Cardiac muscle cell (in vitro differentiated cells and primary cell): Measurements from ENCODE around the gene CALCR. TPM values are rescaled to one million over a fixed set of nuclear protein-coding genes. Genes with fewer than 3 reads are reported as not detected.

Source experiments
- DNase-seq, 2 donors: peaks; one replicate each; pipeline versions ENCODE4 v3.0.0 to v3.0.0-alpha.2; 2010 to 2017; ENCODE audit warnings: low read depth in 1 of 2, low spot score in 1 of 2
- H3K27ac ChIP-seq: fragments of 200-600 bp; sonication (generic); 2 replicates; pipeline ENCODE4 v1.5.1; 2016
- H3K27me3 ChIP-seq: fragments of 200-600 bp; sonication (generic); 2 replicates; pipeline ENCODE4 v1.6.0; 2016; ENCODE audit warnings: control low read depth
- H3K36me3 ChIP-seq: fragments of 200-600 bp; sonication (generic); 2 replicates; pipeline ENCODE4 v1.5.1; 2016; ENCODE audit warnings: control low read depth
- H3K4me1 ChIP-seq: fragments of 200-600 bp; sonication (generic); 2 replicates; pipeline ENCODE4 v1.8.1; 2017; ENCODE audit warnings: low read depth, mild to moderate bottlenecking, mixed run types
- H3K4me3 ChIP-seq: fragments of 200-600 bp; sonication (generic); 2 replicates; pipeline ENCODE4 v1.5.1; 2016; ENCODE audit warnings: mild to moderate bottlenecking
- H3K9me3 ChIP-seq: fragments of 200-600 bp; sonication (generic); 2 replicates; pipeline ENCODE4 v1.5.1; 2017; ENCODE audit warnings: low read depth, mild to moderate bottlenecking, control low read depth
- CTCF ChIP-seq: IDR thresholded peaks from 2 replicates; pipeline ENCODE4 v1.5.1; 2012; ENCODE audit warnings: low read depth, mild to moderate bottlenecking, low read length
- polyA plus RNA-seq: library from polyadenylated mRNA; unstranded; fragments of >200 nt; fragmentation: Nextera tagmentation; extraction: Ambion mirVana; gene quantifications from 2 replicates; pipeline ENCODE4 v1.2.1, GENCODE V29; 2016
- total RNA-seq: library from RNA; depleted of rRNA; stranded (reverse); fragments of >200 nt; gene quantifications from 2 replicates; pipeline ENCODE4 v1.2.3, GENCODE V29; 2016

The CALCR gene
- total and polyA plus RNA-seq, 2 experiments from 2014 or later: not detected

GRCh38 chr7:93461350-93461749 lies 113.2 kb downstream of the CALCR start:
- Histone ChIP-seq H3K4me3 (no peak overlapping the region), H3K27ac (no peak overlapping the region), H3K27me3 (no peaks in the 10 kb centered on the region), H3K4me1 (no peaks in the 10 kb centered on the region), H3K9me3 (no peaks in the 10 kb centered on the region), H3K36me3 (no peaks in the 10 kb centered on the region)
- DNase-seq: no peak
- no peak for TF ChIP-seq CTCF

DNA sequence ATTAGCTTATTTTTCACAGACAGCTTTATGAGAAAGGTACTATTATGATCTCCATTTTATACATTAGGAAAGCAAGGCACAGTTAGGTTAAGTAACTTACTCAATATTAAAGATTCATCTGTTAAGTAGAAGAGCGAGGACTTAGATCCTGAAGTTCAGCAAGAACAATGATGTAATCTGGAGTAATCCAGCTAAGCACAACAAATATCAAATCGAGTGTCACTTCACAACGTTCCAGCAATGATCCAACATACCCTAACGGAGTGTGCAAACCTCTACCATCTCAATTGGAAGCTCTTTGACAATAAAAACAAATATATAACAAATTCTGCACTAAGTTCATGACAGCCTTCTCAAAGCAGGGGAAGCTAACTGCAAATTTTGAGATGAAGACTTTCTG lies 121.3 kb downstream of the CALCR start:
- no peaks in the 10 kb centered on the region for H3K27me3 ChIP-seq
- no peak for DNase-seq
- no peak for TF ChIP-seq CTCF
- H3K9me3 ChIP-seq: no peaks in the 10 kb centered on the region
- no peak overlapping the region for H3K4me3 ChIP-seq
- H3K4me1 ChIP-seq: no peaks in the 10 kb centered on the region
- H3K27ac ChIP-seq: no peak overlapping the region
- no peaks in the 10 kb centered on the region for H3K36me3 ChIP-seq

GRCh38 chr7:93448176-93448575 lies 126.3 kb downstream of the CALCR start:
- no peaks in the 10 kb centered on the region for H3K9me3 ChIP-seq
- DNase-seq: no peak
- H3K4me1 ChIP-seq: no peaks in the 10 kb centered on the region
- TF ChIP-seq CTCF: no peak
- no peaks in the 10 kb centered on the region for H3K27me3 ChIP-seq
- H3K4me3 ChIP-seq: no peak overlapping the region
- H3K27ac ChIP-seq: no peak overlapping the region
- H3K36me3 ChIP-seq: no peaks in the 10 kb centered on the region

- TF ChIP-seq CTCF: no peak
- no peak for DNase-seq
- Histone ChIP-seq H3K4me3 (no peak overlapping the region), H3K9me3 (no peaks in the 10 kb centered on the region), H3K27ac (no peak overlapping the region), H3K27me3 (no peaks in the 10 kb centered on the region), H3K4me1 (no peaks in the 10 kb centered on the region), H3K36me3 (no peaks in the 10 kb centered on the region)
Observed at GRCh38 chr7:93447509-93447908, 127.0 kb downstream of the CALCR start.

GRCh38 chr7:93442478-93443224 lies 131.9 kb downstream of the CALCR start:
- no peaks in the 10 kb centered on the region for H3K4me1 ChIP-seq
- no peaks in the 10 kb centered on the region for H3K27me3 ChIP-seq
- no peak overlapping the region for H3K27ac ChIP-seq
- peak; percentile 72 for TF ChIP-seq CTCF
- H3K36me3 ChIP-seq: no peaks in the 10 kb centered on the region
- H3K9me3 ChIP-seq: no peaks in the 10 kb centered on the region
- H3K4me3 ChIP-seq: no peak overlapping the region
- peak; percentile 47 to 48 for DNase-seq
